GM12878 (cell line): Measurements from ENCODE around the gene TMEM252. TPM values are rescaled to one million over a fixed set of nuclear protein-coding genes. Genes with fewer than 3 reads are reported as not detected.

Experiments used
- CHD2 ChIP-seq: IDR thresholded peaks from 2 replicates; pipeline ENCODE4 v1.6.1; 2011; ENCODE audit warnings: low read depth, low read length, improper control_type of control experiment, borderline replicate concordance
- CREM ChIP-seq: IDR thresholded peaks from 2 replicates; pipeline ENCODE4 v1.6.1; 2014; ENCODE audit warnings: antibody characterized with exemption, low read depth
- DPF2 ChIP-seq: fragments of 450-650 bp; IDR thresholded peaks from 2 replicates; pipeline ENCODE4 v1.6.1; 2017; ENCODE audit warnings: mild to moderate bottlenecking
- EED ChIP-seq: sonication (generic); IDR thresholded peaks from 2 replicates; pipeline ENCODE4 v1.6.1; 2016; ENCODE audit warnings: antibody characterized with exemption, low read depth
- EZH2 ChIP-seq: IDR thresholded peaks from 2 replicates; pipeline ENCODE4 v1.6.1; 2012; ENCODE audit warnings: low read depth, mild to moderate bottlenecking, control low read depth, inconsistent platforms, low read length, borderline replicate concordance; ENCODE audit not compliant: control insufficient read depth
- FOXK2 ChIP-seq: fragments of 450-650 bp; IDR thresholded peaks from 2 replicates; pipeline ENCODE4 v1.6.1; 2017; ENCODE audit warnings: mild to moderate bottlenecking, moderate library complexity
- HDAC6 ChIP-seq: fragments of 200-600 bp; sonication (generic); IDR thresholded peaks from one replicate; pipeline ENCODE4 v1.8.0; 2017; ENCODE audit warnings: antibody characterized with exemption; ENCODE audit not compliant: unreplicated experiment
- IKZF2 ChIP-seq, 2 experiments: fragments of 450-650 bp; IDR thresholded peaks; 2 replicates each; pipeline ENCODE4 v1.6.1; 2017; ENCODE audit warnings: mild to moderate bottlenecking in 2 of 2, moderate library complexity in 2 of 2
- JUNB ChIP-seq: IDR thresholded peaks from 2 replicates; pipeline ENCODE4 v1.6.1; 2016; ENCODE audit warnings: antibody characterized with exemption, mild to moderate bottlenecking
- JUND ChIP-seq: IDR thresholded peaks from 2 replicates; pipeline ENCODE4 v1.6.1; 2012; ENCODE audit warnings: low read depth, mild to moderate bottlenecking, low read length, improper control_type of control experiment, moderate library complexity
- MXI1 ChIP-seq: fragments of 150-350 bp; IDR thresholded peaks from 2 replicates; pipeline ENCODE4 v1.6.1; 2011; ENCODE audit warnings: low read depth, mild to moderate bottlenecking, inconsistent platforms, low read length, improper control_type of control experiment
- NBN ChIP-seq: fragments of 450-650 bp; IDR thresholded peaks from 2 replicates; pipeline ENCODE4 v1.6.1; 2016
- PKNOX1 ChIP-seq: fragments of 450-650 bp; IDR thresholded peaks from 2 replicates; pipeline ENCODE4 v1.6.1; 2016; ENCODE audit warnings: mild to moderate bottlenecking
- POLR2A ChIP-seq: IDR thresholded peaks from 2 replicates; pipeline ENCODE4 v1.6.1; 2011; ENCODE audit warnings: low read depth, mild to moderate bottlenecking, low read length
- POLR2AphosphoS5 ChIP-seq: IDR thresholded peaks from 2 replicates; pipeline ENCODE4 v1.6.1; 2011; ENCODE audit warnings: mild to moderate bottlenecking, low read length, inconsistent platforms
- RB1 ChIP-seq: fragments of 450-650 bp; formaldehyde crosslinking; IDR thresholded peaks from 2 replicates; pipeline ENCODE4 v1.6.1; 2017; ENCODE audit warnings: mild to moderate bottlenecking, borderline replicate concordance
- RBBP5 ChIP-seq: fragments of 200-600 bp; sonication (generic); conservative IDR thresholded peaks from 2 replicates; pipeline ENCODE4 v1.6.1; 2016
- RCOR1 ChIP-seq: conservative IDR thresholded peaks from 2 replicates; pipeline ENCODE4 v1.6.1; 2012; ENCODE audit warnings: low read depth, low read length, improper control_type of control experiment
- SP1 ChIP-seq: IDR thresholded peaks from one replicate; pipeline ENCODE4 v1.6.1; 2011; ENCODE audit warnings: low read depth, low read length
- SPI1 ChIP-seq: IDR thresholded peaks from 2 replicates; pipeline ENCODE4 v1.6.1; 2011; ENCODE audit warnings: low read depth, mild to moderate bottlenecking, low read length, moderate library complexity, borderline replicate concordance; ENCODE audit not compliant: insufficient read depth
- SREBF2 ChIP-seq: IDR thresholded peaks from 2 replicates; pipeline ENCODE4 v1.6.1; 2012; ENCODE audit warnings: mild to moderate bottlenecking, low read length
- SUZ12 ChIP-seq: fragments of 200-600 bp; sonication (generic); IDR thresholded peaks from one replicate; pipeline ENCODE4 v1.6.1; 2018; ENCODE audit warnings: antibody characterized with exemption, mild to moderate bottlenecking; ENCODE audit not compliant: unreplicated experiment
- TCF12 ChIP-seq: IDR thresholded peaks from 2 replicates; pipeline ENCODE4 v1.6.1; 2011; ENCODE audit warnings: low read depth, mild to moderate bottlenecking, low read length
- ZBTB33 ChIP-seq: fragments of 450-650 bp; IDR thresholded peaks from 2 replicates; pipeline ENCODE4 v1.6.1; 2017; ENCODE audit warnings: mild to moderate bottlenecking
- ZBTB4 ChIP-seq: fragments of 450-650 bp; formaldehyde crosslinking; IDR thresholded peaks from 2 replicates; pipeline ENCODE4 v1.4.0; 2022; ENCODE audit warnings: mild to moderate bottlenecking, moderate library complexity
- ZNF207 ChIP-seq: fragments of 450-650 bp; IDR thresholded peaks from 2 replicates; pipeline ENCODE4 v1.6.1; 2014; ENCODE audit warnings: antibody characterized with exemption, mild to moderate bottlenecking, borderline replicate concordance
- ZNF24 ChIP-seq: fragments of 450-650 bp; IDR thresholded peaks from 2 replicates; pipeline ENCODE4 v1.6.1; 2017; ENCODE audit warnings: antibody characterized with exemption, mild to moderate bottlenecking
- ZNF384 ChIP-seq: IDR thresholded peaks from 2 replicates; pipeline ENCODE4 v1.6.1; 2012; ENCODE audit warnings: low read depth, mild to moderate bottlenecking, low read length, improper control_type of control experiment, borderline replicate concordance
- polyA plus RNA-seq, 11 experiments: library from polyadenylated mRNA; depleted of rRNA in 4 of 11; unstranded in 6 of 11; stranded (reverse) in 5 of 11; fragments of >200 nt; fragmentation: Nextera tagmentation in 4 of 11; fragmentation: Illumina TruSeq in 1 of 11; extraction: Ambion mirVana in 4 of 11; extraction: Trizol in 1 of 11; gene quantifications; 1 replicate in 1 of 11; 2 replicates in 10 of 11; pipeline versions ENCODE4 v1.2.1 to v1.2.3, GENCODE V29; 2011 to 2016; ENCODE audit warnings: inconsistent platforms in 2 of 11, missing spikeins in 2 of 11, low read depth in 1 of 11
- total RNA-seq, 4 experiments: library from RNA; depleted of rRNA in 3 of 4; stranded (reverse); fragments of >200 nt in 3 of 4; fragmentation: Illumina TruSeq in 1 of 4; extraction: Trizol in 1 of 4; gene quantifications; 2 replicates each; pipeline versions ENCODE4 v1.2.1 to v1.2.3, GENCODE V29; 2013 to 2021

TMEM252 gene
- total and polyA plus RNA-seq, 10 of the 15 experiments (the other 5 are each of a cell fraction or from before 2014, with no cell fraction given), result not detected

GRCh38 chr9:68577774-68578591 is 37.3 kb upstream of the TMEM252 start (continued):
- no peak for TF ChIP-seq ZBTB4 (CRISPR knock-in tag)
- peak; percentile 89 to 92 for TF ChIP-seq IKZF2 (IDR thresholded peaks at IDR 0.05)
- peak; percentile 94 for TF ChIP-seq EED
- TF ChIP-seq TCF12, result peak; percentile 47; the same call in 1 of the 2 replicates
- no peak for TF ChIP-seq FOXK2
- TF ChIP-seq ZNF24, result no peak
- TF ChIP-seq NBN, result peak; percentile 46; the same call in 1 of the 2 replicates
- TF ChIP-seq JUNB, result peak; percentile 81
- TF ChIP-seq CREM, result peak; percentile 59; the same call in 1 of the 2 replicates
- no peak for TF ChIP-seq PKNOX1
- TF ChIP-seq RCOR1, result 0 out of 2 replicates have a peak, but pooled peaks have one; percentile 37
- no peak for TF ChIP-seq ZBTB33
- peak; percentile 81 for TF ChIP-seq DPF2
- TF ChIP-seq SP1, result no peak
- TF ChIP-seq ZNF207, result no peak
- TF ChIP-seq POLR2A, result no peak
- peak; percentile 96 for TF ChIP-seq SPI1
- no peak for TF ChIP-seq RBBP5
- no peak for TF ChIP-seq CHD2
- no peak for TF ChIP-seq JUND
- no peak for TF ChIP-seq SUZ12
- TF ChIP-seq HDAC6, result no peak
- TF ChIP-seq SREBF2, result no peak
- no peak for TF ChIP-seq ZNF384
- no peak; the same call in 1 of the 2 replicates for TF ChIP-seq MXI1
- TF ChIP-seq EZH2, result no peak
- no peak for TF ChIP-seq POLR2AphosphoS5
- TF ChIP-seq RB1, result no peak
